ENCODE results near the gene ATXN2. TPM values are rescaled to one million over a fixed set of nuclear protein-coding genes. Genes with fewer than 3 reads are reported as not detected.

ATXN2 gene
- total and polyA plus RNA-seq, 9 of the 15 experiments (the other 6 are each of a cell fraction or from before 2014, with no cell fraction given), result 16.8 to 67.8 (median 29.3) TPM

DNA sequence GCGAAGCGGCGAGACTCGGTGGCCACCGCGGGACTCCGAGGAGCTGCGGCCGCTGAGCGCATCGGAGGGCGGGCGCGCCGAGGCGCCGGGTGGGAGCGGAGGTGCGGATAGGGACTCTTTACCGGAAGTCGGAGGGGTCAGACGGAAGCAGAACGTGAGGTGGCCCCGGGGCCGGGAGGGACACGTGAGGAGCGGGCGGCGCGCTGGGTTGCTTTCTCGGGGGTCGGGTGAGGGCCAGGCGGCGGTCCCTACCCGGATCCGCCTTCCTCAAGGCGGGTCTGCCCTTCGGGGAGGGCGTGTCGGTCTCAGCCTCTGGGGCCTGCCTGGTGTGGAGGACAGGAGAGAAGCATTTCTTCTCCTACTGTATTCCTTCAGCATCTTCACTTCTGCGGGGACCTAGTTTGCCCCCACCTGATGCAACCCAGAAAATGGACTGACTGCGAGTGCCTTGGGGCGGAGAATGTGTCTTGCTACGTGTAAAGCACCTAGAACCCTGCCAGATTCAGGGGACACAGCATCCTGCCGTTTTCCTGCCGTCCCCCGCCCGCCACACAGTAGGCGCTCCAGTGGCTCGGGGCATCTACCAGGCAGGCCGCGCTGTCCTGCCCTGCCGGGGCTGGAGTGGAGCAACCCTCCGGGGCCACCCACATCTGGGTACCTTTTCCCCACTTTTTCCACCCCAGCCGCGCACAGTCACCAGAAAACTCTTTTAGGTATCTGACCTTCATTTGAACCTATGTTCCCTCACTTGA is 514 bp upstream of the ATXN2 start (continued):
- TF ChIP-seq, protein P1, sequence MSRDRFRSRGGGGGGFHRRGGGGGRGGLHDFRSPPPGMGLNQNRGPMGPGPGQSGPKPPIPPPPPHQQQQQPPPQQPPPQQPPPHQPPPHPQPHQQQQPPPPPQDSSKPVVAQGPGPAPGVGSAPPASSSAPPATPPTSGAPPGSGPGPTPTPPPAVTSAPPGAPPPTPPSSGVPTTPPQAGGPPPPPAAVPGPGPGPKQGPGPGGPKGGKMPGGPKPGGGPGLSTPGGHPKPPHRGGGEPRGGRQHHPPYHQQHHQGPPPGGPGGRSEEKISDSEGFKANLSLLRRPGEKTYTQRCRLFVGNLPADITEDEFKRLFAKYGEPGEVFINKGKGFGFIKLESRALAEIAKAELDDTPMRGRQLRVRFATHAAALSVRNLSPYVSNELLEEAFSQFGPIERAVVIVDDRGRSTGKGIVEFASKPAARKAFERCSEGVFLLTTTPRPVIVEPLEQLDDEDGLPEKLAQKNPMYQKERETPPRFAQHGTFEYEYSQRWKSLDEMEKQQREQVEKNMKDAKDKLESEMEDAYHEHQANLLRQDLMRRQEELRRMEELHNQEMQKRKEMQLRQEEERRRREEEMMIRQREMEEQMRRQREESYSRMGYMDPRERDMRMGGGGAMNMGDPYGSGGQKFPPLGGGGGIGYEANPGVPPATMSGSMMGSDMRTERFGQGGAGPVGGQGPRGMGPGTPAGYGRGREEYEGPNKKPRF (IDR thresholded peaks at IDR 0.05; ENCODE audit: low read depth, low read length), result no peak
- TF ChIP-seq MAFK (IDR thresholded peaks at IDR 0.05; ENCODE audit: low read length), result no peak
- no peak for TF ChIP-seq ZNF445 (CRISPR knock-in tag; IDR thresholded peaks at IDR 0.05; ENCODE audit: low read depth)
- 0 out of 2 replicates have a peak, but pooled peaks have one; percentile 30 for TF ChIP-seq NBN (IDR thresholded peaks at IDR 0.05; ENCODE audit: low read depth)
- TF ChIP-seq, protein P2, sequence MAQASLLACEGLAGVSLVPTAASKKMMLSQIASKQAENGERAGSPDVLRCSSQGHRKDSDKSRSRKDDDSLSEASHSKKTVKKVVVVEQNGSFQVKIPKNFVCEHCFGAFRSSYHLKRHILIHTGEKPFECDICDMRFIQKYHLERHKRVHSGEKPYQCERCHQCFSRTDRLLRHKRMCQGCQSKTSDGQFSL (CRISPR knock-in tag; IDR thresholded peaks at IDR 0.05), result no peak
- TF ChIP-seq, protein P2 (tag; IDR thresholded peaks at IDR 0.05), result no peak
- no peak; the same call in none of the 2 replicates for TF ChIP-seq BCOR (IDR thresholded peaks at IDR 0.05)
- peak; percentile 56; the same call in 1 of the 2 replicates for TF ChIP-seq SMARCA4 (IDR thresholded peaks at IDR 0.05)
- TF ChIP-seq, protein P3, sequence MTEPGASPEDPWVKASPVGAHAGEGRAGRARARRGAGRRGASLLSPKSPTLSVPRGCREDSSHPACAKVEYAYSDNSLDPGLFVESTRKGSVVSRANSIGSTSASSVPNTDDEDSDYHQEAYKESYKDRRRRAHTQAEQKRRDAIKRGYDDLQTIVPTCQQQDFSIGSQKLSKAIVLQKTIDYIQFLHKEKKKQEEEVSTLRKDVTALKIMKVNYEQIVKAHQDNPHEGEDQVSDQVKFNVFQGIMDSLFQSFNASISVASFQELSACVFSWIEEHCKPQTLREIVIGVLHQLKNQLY (CRISPR knock-in tag; conservative IDR thresholded peaks at IDR 0.05), result no peak
- peak; percentile 97 for TF ChIP-seq PCBP1 (IDR thresholded peaks at IDR 0.05; ENCODE audit: low read depth, low read length, poor library complexity, severe bottlenecking)
- TF ChIP-seq KDM5B (IDR thresholded peaks at IDR 0.05; ENCODE audit: insufficient replicate concordance, low read depth, low read length), result peak; percentile 93
- peak; percentile 90 for TF ChIP-seq POLR2B (IDR thresholded peaks at IDR 0.05; ENCODE audit: low read depth, partially characterized antibody)
- peak; percentile 94 for TF ChIP-seq GABPB1 (CRISPR knock-in tag; IDR thresholded peaks at IDR 0.05)
- no peak for TF ChIP-seq POU5F1 (IDR thresholded peaks at IDR 0.05; ENCODE audit: borderline replicate concordance, low read depth, low read length, partially characterized antibody)
- TF ChIP-seq ZNF507 (tag; conservative IDR thresholded peaks at IDR 0.05), result no peak
- TF ChIP-seq, protein P4, sequence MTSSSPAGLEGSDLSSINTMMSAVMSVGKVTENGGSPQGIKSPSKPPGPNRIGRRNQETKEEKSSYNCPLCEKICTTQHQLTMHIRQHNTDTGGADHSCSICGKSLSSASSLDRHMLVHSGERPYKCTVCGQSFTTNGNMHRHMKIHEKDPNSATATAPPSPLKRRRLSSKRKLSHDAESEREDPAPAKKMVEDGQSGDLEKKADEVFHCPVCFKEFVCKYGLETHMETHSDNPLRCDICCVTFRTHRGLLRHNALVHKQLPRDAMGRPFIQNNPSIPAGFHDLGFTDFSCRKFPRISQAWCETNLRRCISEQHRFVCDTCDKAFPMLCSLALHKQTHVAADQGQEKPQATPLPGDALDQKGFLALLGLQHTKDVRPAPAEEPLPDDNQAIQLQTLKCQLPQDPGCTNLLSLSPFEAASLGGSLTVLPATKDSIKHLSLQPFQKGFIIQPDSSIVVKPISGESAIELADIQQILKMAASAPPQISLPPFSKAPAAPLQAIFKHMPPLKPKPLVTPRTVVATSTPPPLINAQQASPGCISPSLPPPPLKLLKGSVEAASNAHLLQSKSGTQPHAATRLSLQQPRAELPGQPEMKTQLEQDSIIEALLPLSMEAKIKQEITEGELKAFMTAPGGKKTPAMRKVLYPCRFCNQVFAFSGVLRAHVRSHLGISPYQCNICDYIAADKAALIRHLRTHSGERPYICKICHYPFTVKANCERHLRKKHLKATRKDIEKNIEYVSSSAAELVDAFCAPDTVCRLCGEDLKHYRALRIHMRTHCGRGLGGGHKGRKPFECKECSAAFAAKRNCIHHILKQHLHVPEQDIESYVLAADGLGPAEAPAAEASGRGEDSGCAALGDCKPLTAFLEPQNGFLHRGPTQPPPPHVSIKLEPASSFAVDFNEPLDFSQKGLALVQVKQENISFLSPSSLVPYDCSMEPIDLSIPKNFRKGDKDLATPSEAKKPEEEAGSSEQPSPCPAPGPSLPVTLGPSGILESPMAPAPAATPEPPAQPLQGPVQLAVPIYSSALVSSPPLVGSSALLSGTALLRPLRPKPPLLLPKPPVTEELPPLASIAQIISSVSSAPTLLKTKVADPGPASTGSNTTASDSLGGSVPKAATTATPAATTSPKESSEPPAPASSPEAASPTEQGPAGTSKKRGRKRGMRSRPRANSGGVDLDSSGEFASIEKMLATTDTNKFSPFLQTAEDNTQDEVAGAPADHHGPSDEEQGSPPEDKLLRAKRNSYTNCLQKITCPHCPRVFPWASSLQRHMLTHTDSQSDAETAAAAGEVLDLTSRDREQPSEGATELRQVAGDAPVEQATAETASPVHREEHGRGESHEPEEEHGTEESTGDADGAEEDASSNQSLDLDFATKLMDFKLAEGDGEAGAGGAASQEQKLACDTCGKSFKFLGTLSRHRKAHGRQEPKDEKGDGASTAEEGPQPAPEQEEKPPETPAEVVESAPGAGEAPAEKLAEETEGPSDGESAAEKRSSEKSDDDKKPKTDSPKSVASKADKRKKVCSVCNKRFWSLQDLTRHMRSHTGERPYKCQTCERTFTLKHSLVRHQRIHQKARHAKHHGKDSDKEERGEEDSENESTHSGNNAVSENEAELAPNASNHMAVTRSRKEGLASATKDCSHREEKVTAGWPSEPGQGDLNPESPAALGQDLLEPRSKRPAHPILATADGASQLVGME (CRISPR knock-in tag; IDR thresholded peaks at IDR 0.05), result 0 out of 2 replicates have a peak, but pooled peaks have one; percentile 38
- TF ChIP-seq CC2D1A (IDR thresholded peaks at IDR 0.05), result peak; percentile 81; the same call in 1 of the 2 replicates
- no peak for TF ChIP-seq ZNF347 (CRISPR knock-in tag; IDR thresholded peaks at IDR 0.05; ENCODE audit: low read depth)
- TF ChIP-seq PHF20 (IDR thresholded peaks at IDR 0.05; ENCODE audit: partially characterized antibody), result peak; percentile 58

Measured in K562 (cell line).